Suprapubic skin (tissue), 4 donors: ENCODE data around the gene SECTM1. TPM values are rescaled to one million over a fixed set of nuclear protein-coding genes. Genes with fewer than 3 reads are reported as not detected.

ENCODE experiments used
- DNase-seq, 2 donors: peaks; one replicate each; pipeline ENCODE4 v3.0.0-alpha.2; 2019; ENCODE audit warnings: low spot score in 2 of 2
- H3K27ac ChIP-seq: fragments of 200-600 bp; sonication (generic); one replicate; pipeline ENCODE4 v1.5.1; 2019
- H3K27me3 ChIP-seq: fragments of 200-600 bp; sonication (generic); one replicate; pipeline ENCODE4 v1.5.1; 2019
- H3K36me3 ChIP-seq: fragments of 200-600 bp; sonication (generic); one replicate; pipeline ENCODE4 v1.5.1; 2019
- H3K4me1 ChIP-seq: fragments of 200-600 bp; sonication (generic); one replicate; pipeline ENCODE4 v1.5.1; 2019
- H3K4me3 ChIP-seq: fragments of 200-600 bp; sonication (generic); one replicate; pipeline ENCODE4 v1.5.1; 2019; ENCODE audit warnings: mild to moderate bottlenecking
- H3K9me3 ChIP-seq: fragments of 200-600 bp; sonication (generic); one replicate; pipeline ENCODE4 v1.5.1; 2019
- CTCF ChIP-seq, 2 donors: fragments of 200-600 bp in 1 of 2; fragments of 450-650 bp in 1 of 2; sonication (generic) in 1 of 2; IDR thresholded peaks; one replicate each; pipeline ENCODE4 v1.5.1; 2016 to 2019; ENCODE audit warnings: antibody characterized with exemption in 2 of 2, mild to moderate bottlenecking in 1 of 2, moderate library complexity in 1 of 2
- EP300 ChIP-seq: sonication (generic); formaldehyde crosslinking; IDR thresholded peaks from one replicate; pipeline ENCODE4 v1.6.1; 2017; ENCODE audit warnings: antibody characterized with exemption
- POLR2A ChIP-seq, 2 donors: fragments of 450-650 bp; IDR thresholded peaks; one replicate each; pipeline ENCODE4 v1.6.1; 2017; ENCODE audit warnings: antibody characterized with exemption in 2 of 2, mild to moderate bottlenecking in 2 of 2, moderate library complexity in 2 of 2
- POLR2AphosphoS5 ChIP-seq, 3 donors: sonication (generic); formaldehyde crosslinking; IDR thresholded peaks; one replicate each; pipeline ENCODE4 v1.6.1; 2017; ENCODE audit warnings: antibody characterized with exemption in 3 of 3
- WGBS: methylation state at CpG from one replicate; pipeline ENCODE4 v1.1.5; 2018; 5-methylcytosine and 5-hydroxymethylcytosine counted together
- total RNA-seq, 4 donors: library from RNA; depleted of rRNA; stranded (reverse); fragments of >200 nt; gene quantifications; one replicate each; pipeline ENCODE4 v1.1.0, GENCODE V29; 2016

Gene SECTM1
- total RNA-seq, 4 donors from 2014 or later = 9.5 to 37.8 (median 16.6) TPM

DNA sequence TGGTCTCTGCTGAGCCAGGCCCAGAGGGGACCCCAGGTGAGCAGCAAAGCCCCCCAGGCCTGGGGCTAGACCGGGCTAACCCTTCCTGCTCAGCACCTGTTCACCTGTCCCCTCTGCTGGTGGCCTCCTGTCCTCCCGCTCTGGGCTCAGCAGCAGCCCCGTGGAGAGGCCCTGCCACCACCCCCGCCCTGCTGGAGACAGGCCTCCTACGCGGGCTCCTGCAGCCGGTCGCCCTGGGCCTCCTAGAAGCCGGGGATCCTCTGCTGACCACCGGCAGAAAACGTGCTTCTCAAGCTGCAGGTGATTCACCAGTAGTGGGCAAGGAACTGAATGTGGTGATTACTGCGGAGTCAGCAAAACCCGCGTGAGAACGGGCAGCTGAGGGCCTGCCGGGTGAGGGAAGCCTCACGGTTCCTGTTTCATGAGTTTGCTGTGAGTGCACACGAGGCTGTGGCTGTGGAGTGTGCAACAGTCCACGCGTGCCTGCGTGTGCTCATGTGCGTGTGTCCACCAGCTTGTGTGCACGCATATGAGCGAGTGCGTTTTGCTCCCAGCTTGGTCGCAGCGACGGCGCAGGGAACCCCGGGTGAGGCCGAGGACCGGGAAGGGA, 792 bp downstream of the SECTM1 start:
- Histone ChIP-seq H3K27me3 (peaks cover 7% of the 10 kb centered on the region), H3K4me1 (peaks cover 72% of the 10 kb centered on the region), H3K4me3 (peak overlapping the region; percentile 62), H3K9me3 (no peaks in the 10 kb centered on the region), H3K36me3 (no peaks in the 10 kb centered on the region), H3K27ac (peak overlapping the region; percentile 59)
- peak in 1 of 3 donors; percentile 34 for TF ChIP-seq POLR2AphosphoS5 (IDR thresholded peaks at IDR 0.05)
- TF ChIP-seq CTCF (IDR thresholded peaks at IDR 0.05) = no peak
- DNase-seq = no peak
- WGBS = 0% methylated on average over 13 of the region's 32 CpGs

- H3K27ac ChIP-seq = no peak overlapping the region
- no peaks in the 10 kb centered on the region for H3K36me3 ChIP-seq
- H3K4me1 ChIP-seq = peaks cover 69% of the 10 kb centered on the region
- no peak overlapping the region for H3K4me3 ChIP-seq
- no peak for DNase-seq
- no peaks in the 10 kb centered on the region for H3K27me3 ChIP-seq
- H3K9me3 ChIP-seq = no peaks in the 10 kb centered on the region
- TF ChIP-seq CTCF (IDR thresholded peaks at IDR 0.05) (no peak), EP300 (no peak), POLR2AphosphoS5 (IDR thresholded peaks at IDR 0.05) (no peak), POLR2A (IDR thresholded peaks at IDR 0.05) (no peak)
- WGBS = 76% methylated on average over 22 of the region's 25 CpGs
Observed at GRCh38 chr17:82331345-82331939, 2.1 kb downstream of the SECTM1 start.

GRCh38 chr17:82330322-82331239, 3.0 kb downstream of the SECTM1 start:
- Histone ChIP-seq H3K27me3 (no peaks in the 10 kb centered on the region), H3K4me1 (peaks cover 61% of the 10 kb centered on the region), H3K36me3 (no peaks in the 10 kb centered on the region), H3K9me3 (no peaks in the 10 kb centered on the region), H3K27ac (no peak overlapping the region), H3K4me3 (no peak overlapping the region)
- 52% methylated on average over 12 of the region's 28 CpGs for WGBS
- no peak for TF ChIP-seq CTCF (IDR thresholded peaks at IDR 0.05)
- TF ChIP-seq POLR2A (IDR thresholded peaks at IDR 0.05) = no peak
- no peak for TF ChIP-seq EP300
- TF ChIP-seq POLR2AphosphoS5 (IDR thresholded peaks at IDR 0.05) = no peak
- DNase-seq = no peak

DNA sequence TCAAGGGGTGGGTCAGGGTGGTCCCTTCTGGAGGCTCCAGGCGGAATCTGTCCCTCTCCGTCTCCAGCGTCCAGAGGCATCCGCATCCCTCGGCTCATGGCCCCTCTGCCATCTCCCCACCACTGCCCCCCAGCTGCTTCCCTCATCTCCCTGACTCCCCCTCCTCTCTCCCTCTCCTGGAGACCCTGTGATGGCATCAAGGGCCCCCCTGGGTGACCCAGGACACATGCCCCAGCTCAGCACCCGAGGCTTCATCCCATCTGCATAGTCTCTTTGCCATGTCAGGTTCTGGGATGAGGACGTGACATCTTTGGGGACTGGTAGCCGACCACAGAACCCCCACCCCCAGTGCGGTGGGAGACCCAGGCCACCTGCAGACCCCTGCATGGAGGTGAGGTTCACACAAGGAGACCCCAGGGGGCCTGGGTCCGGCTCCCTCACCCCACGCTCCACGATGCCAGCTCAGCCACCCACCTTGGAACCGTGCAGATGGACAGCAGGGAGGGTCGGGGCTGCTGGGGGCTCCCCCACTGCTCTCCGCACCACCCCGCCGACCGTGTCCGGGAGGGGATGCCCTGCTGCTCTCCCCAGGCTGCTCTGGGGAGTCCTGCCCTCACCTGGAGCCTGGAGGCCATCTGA, 3.8 kb downstream of the SECTM1 start:
- Histone ChIP-seq H3K4me3 (no peak overlapping the region), H3K36me3 (no peaks in the 10 kb centered on the region), H3K27me3 (no peaks in the 10 kb centered on the region), H3K9me3 (no peaks in the 10 kb centered on the region), H3K4me1 (peaks cover 59% of the 10 kb centered on the region), H3K27ac (no peak overlapping the region)
- DNase-seq = no peak
- no CpG with 5 or more reads among the region's 19 CpGs for WGBS
- no peak for TF ChIP-seq EP300
- TF ChIP-seq CTCF (IDR thresholded peaks at IDR 0.05) = no peak
- no peak for TF ChIP-seq POLR2A (IDR thresholded peaks at IDR 0.05)
- TF ChIP-seq POLR2AphosphoS5 (IDR thresholded peaks at IDR 0.05) = no peak
